Peyer's patch (tissue), 4 donors: Measurements from ENCODE around the gene ZNF385A. TPM values are rescaled to one million over a fixed set of nuclear protein-coding genes. Genes with fewer than 3 reads are reported as not detected.

Experiments
- DNase-seq, 3 donors: peaks; one replicate each; pipeline ENCODE4 v3.0.0-alpha.2; 2017 to 2019
- H3K27ac ChIP-seq, 4 donors: fragments of 200-600 bp; sonication (generic); one replicate each; pipeline ENCODE4 v1.5.1; 2016 to 2019
- H3K27me3 ChIP-seq, 2 donors: fragments of 200-600 bp; sonication (generic); one replicate each; pipeline ENCODE4 v1.5.1; 2019
- H3K36me3 ChIP-seq, 3 donors: fragments of 200-600 bp; sonication (generic); one replicate each; pipeline ENCODE4 v1.5.1; 2016 to 2019
- H3K4me1 ChIP-seq, 4 donors: fragments of 200-600 bp; sonication (generic); one replicate each; pipeline ENCODE4 v1.5.1; 2016 to 2019
- H3K4me3 ChIP-seq, 4 donors: fragments of 200-600 bp; sonication (generic); 1 replicate in 3 of 4; 2 replicates in 1 of 4; pipeline ENCODE4 v1.5.1; 2016 to 2019; ENCODE audit warnings: mild to moderate bottlenecking in 1 of 4
- H3K9me3 ChIP-seq, 4 donors: fragments of 200-600 bp; sonication (generic); one replicate each; pipeline ENCODE4 v1.5.1; 2016 to 2019; ENCODE audit warnings: mild to moderate bottlenecking in 1 of 4
- CTCF ChIP-seq, 6 experiments: fragments of 450-650 bp in 4 of 6; fragments of 200-600 bp in 2 of 6; sonication (generic) in 1 of 6; IDR thresholded peaks; one replicate each; pipeline ENCODE4 v1.5.1; 2017 to 2019; ENCODE audit warnings: antibody characterized with exemption in 6 of 6, mild to moderate bottlenecking in 3 of 6, moderate library complexity in 1 of 6
- POLR2A ChIP-seq, 2 donors: fragments of 450-650 bp; IDR thresholded peaks; one replicate each; pipeline ENCODE4 v1.5.1; 2017; ENCODE audit warnings: antibody characterized with exemption in 2 of 2, mild to moderate bottlenecking in 2 of 2, moderate library complexity in 2 of 2
- total RNA-seq, 4 donors: library from RNA; depleted of rRNA; stranded (reverse); fragments of >200 nt; gene quantifications; one replicate each; pipeline ENCODE4 v1.1.0, GENCODE V29; 2016

ZNF385A gene
- 10 to 100 TPM in 2 of 4 donors, 1 to 10 TPM in 2; 7.3 to 28.1 (median 9.7) TPM for total RNA-seq

GRCh38 chr12:54384591-54385041 is at the start of gene ZNF385A:
Gene ZNF385A, minus strand, starts transcription at chr12:54384733. Its CDS starts 219 bp downstream, at chr12:54384514.
- Histone ChIP-seq H3K27ac (peak within 1 kb of the TSS in 3 of 4 donors; percentile 56 to 69 (median 67)), H3K9me3 (no peaks in the 10 kb centered on the region), H3K4me3 (no peak within 1 kb of the TSS), H3K4me1 (peaks cover 0 to 24% (median 7%) of the 10 kb centered on the region in 4 donors), H3K36me3 (no peaks in the 10 kb centered on the region), H3K27me3 (no peaks in the 10 kb centered on the region)
- DNase-seq, result peak in 2 of 3 donors; percentile 61 to 68
- TF ChIP-seq CTCF (IDR thresholded peaks at IDR 0.05) (no peak), POLR2A (IDR thresholded peaks at IDR 0.05) (no peak)

GRCh38 chr12:54432815-54433164 is 48.3 kb upstream of the ZNF385A start:
- Histone ChIP-seq H3K4me1 (peaks cover 0 to 25% (median 0%) of the 10 kb centered on the region in 4 donors), H3K9me3 (no peaks in the 10 kb centered on the region), H3K27me3 (no peaks in the 10 kb centered on the region), H3K27ac (peak overlapping the region; percentile 1 to 77 (median 36)), H3K36me3 (no peaks in the 10 kb centered on the region), H3K4me3 (peak overlapping the region in 1 of 4 donors; percentile 0)
- no peak for DNase-seq
- TF ChIP-seq POLR2A (IDR thresholded peaks at IDR 0.05) (no peak), CTCF (IDR thresholded peaks at IDR 0.05) (no peak)

- peak overlapping the region in 1 of 4 donors; percentile 5 for H3K4me3 ChIP-seq
- no peaks in the 10 kb centered on the region for H3K9me3 ChIP-seq
- H3K36me3 ChIP-seq, result no peaks in the 10 kb centered on the region
- H3K27ac ChIP-seq, result peak overlapping the region in 3 of 4 donors; percentile 32 to 77 (median 58)
- peaks cover 0 to 28% (median 0%) of the 10 kb centered on the region in 4 donors for H3K4me1 ChIP-seq
- H3K27me3 ChIP-seq, result no peaks in the 10 kb centered on the region
- DNase-seq, result peak in 1 of 3 donors; percentile 74
- TF ChIP-seq POLR2A (IDR thresholded peaks at IDR 0.05) (no peak), CTCF (IDR thresholded peaks at IDR 0.05) (no peak)
These were observed 47.6 kb upstream of the ZNF385A start for GRCh38 chr12:54431911-54432814.

GRCh38 chr12:54430471-54431069 is 46.0 kb upstream of the ZNF385A start:
- no peaks in the 10 kb centered on the region for H3K9me3 ChIP-seq
- no peak for DNase-seq
- no peak overlapping the region for H3K4me3 ChIP-seq
- H3K27ac ChIP-seq, result peak overlapping the region in 1 of 4 donors; percentile 77
- H3K36me3 ChIP-seq, result no peaks in the 10 kb centered on the region
- H3K4me1 ChIP-seq, result peaks cover 0 to 28% (median 0%) of the 10 kb centered on the region in 4 donors
- TF ChIP-seq CTCF (IDR thresholded peaks at IDR 0.05) (no peak), POLR2A (IDR thresholded peaks at IDR 0.05) (no peak)
- no peaks in the 10 kb centered on the region for H3K27me3 ChIP-seq

- Histone ChIP-seq H3K4me1 (peaks cover 0 to 28% (median 0%) of the 10 kb centered on the region in 4 donors), H3K36me3 (no peaks in the 10 kb centered on the region), H3K27me3 (no peaks in the 10 kb centered on the region), H3K9me3 (no peaks in the 10 kb centered on the region), H3K27ac (peak overlapping the region in 2 of 4 donors; percentile 50 to 77), H3K4me3 (no peak overlapping the region)
- TF ChIP-seq CTCF (IDR thresholded peaks at IDR 0.05), result no peak
- no peak for TF ChIP-seq POLR2A (IDR thresholded peaks at IDR 0.05)
- no peak for DNase-seq
These were observed 44.5 kb upstream of the ZNF385A start for GRCh38 chr12:54429014-54429471.
